HG03460 (cell line): ENCODE measurements around the gene PRR33.
"Not testable (repeated sequence)": the region's sequence is repeated elsewhere in the genome, so short reads cannot be mapped to it uniquely, and the experiment has no call there.

Source experiments
- ATAC-seq: cut with Tn5 transposase; IDR thresholded peaks from one replicate; pipeline ENCODE4 v1.9.1; 2021; ENCODE audit not compliant: unreplicated experiment

Gene PRR33

DNA sequence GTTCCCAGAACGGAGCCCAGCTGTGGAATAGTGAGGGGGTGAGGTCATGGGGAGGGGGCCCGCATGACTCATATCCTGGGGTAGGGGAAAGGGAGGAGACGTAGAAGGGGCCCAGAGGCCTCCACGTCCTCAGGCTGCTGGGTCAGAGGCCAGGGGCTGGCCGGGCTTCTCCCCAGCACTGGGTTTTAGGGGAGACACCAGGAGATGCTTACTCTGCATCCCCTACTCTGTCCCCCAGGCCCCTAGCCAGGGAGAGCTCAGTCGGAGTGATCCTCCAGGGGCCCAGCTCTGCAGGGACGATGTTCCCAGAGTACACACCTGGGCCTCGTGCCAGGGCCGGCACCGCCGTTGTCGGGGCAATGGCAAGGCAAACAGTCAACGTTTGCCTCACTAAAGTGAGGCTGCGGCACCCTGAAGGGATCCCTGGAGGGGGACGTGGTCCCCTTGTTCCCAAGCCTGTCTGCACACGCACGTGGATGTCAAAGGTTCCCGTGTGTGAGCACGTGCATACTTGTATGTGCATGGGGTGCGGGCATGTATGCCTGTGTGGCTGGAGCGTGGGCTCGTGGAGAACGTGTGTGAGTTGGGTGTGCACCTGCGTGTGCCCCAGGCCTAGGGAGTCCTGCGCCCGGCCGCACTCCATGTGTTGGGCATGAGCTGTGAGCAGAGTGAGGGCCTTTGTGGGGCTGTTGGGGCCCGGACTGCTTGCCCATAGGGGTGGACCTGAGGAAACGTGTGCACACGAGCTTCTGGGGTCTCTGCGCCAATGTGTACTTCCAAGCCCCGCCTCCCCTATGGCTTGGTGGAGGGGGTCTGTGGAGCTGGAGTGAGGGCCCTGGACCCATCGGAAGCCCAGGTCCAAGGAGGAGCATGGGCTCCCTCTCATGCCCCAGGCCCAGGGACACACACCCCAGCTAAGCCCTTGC is 14.2 kb downstream of the PRR33 start:
- ATAC-seq: no peak

- no peak for ATAC-seq
Observed at GRCh38 chr11:1876361-1877063, 15.2 kb downstream of the PRR33 start.

GRCh38 chr11:1875851-1876301 is 15.8 kb downstream of the PRR33 start:
- not testable (repeated sequence) for ATAC-seq

DNA sequence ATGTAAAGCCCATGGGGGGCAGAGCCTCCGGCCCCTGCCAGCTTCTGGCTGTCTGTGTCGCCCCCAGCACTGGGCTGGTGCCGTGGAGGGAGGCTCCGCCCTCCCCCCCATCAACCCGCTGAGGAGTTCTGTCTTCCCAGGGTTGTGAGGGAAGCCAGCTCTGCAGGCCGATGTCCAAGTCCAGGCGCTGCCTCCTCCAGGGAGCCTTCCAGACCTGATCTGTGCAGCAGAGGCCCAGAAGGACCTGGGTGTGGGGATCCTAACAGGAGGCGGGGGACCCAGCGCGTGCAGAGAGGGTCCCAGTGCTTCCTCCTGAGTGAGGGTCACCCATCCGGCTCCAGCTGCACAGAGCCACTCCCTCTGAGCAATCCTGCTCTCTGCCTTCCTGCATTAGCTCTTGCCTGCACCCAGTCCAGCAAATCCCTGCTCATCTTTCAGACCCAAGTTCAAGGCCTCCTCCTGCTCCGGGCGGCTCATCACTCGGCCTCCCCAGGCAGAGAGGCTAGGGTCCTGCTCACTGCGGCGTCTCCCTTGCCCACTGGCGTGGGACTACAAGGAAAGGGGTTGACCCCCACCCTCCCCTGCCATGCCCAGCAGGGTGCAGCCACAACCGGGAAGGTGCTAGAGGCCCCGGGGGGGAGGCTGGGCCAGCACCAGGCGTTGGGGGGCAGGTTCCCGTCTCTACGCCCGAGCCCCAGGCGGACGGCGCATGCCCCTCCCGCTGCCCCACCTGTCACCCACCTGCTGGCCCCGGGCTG is 16.4 kb downstream of the PRR33 start:
- ATAC-seq: no peak

- ATAC-seq: not testable (repeated sequence)
Observed at GRCh38 chr11:1874441-1875092, 17.1 kb downstream of the PRR33 start.

DNA sequence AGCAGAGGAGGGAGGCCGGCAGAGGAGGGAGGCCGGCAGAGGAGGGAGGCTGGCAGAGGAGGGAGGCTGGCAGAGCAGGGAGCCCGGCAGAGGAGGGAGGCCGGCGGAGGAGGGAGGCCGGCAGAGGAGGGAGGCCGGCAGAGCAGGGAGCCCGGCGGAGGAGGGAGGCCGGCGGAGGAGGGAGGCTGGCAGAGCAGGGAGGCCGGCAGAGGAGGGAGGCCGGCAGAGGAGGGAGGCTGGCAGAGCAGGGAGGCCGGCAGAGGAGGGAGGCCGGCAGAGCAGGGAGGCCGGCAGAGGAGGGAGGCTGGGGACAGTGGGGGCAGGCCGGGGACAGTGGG is 17.9 kb downstream of the PRR33 start:
- ATAC-seq: not testable (repeated sequence)

DNA sequence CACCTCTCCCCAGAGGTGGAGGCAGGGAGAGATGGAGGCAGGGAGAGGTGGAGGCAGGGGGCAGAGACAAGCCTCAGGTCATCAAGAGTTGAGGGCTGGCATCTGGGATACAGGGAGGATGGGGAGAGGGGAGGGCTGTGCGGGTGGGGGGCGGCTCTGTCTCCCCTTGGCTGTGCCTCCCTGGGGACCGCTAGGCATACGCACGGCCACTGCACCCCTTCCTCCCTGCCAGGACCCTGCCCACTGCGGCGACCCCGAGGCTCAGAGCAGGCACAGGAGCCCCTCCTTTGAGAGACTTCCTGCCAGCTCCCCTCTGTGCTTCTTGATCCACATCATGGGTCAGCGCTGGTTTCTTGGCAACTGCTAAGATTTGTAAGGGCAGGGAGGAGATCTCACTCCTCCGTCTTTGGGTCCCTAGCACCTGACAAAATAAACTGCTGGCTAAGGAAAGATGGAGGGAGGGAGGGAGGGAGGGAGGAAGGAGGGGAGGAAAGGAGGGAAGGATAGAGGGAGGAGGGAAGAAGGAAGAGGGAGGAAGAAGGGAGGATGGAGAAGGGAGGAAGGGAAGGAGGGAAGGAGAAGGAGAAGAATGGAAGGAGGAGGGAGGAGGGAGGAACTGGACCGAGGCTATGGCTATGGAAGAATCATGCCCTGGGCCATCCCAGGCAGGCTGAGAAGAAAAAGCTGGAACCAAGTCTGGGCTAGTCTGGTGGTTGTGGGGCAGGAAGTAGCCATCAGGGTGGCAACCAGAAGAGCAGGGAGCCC is 18.5 kb downstream of the PRR33 start:
- no peak for ATAC-seq

GRCh38 chr11:1872267-1872985 is 19.3 kb downstream of the PRR33 start:
- no peak for ATAC-seq

DNA sequence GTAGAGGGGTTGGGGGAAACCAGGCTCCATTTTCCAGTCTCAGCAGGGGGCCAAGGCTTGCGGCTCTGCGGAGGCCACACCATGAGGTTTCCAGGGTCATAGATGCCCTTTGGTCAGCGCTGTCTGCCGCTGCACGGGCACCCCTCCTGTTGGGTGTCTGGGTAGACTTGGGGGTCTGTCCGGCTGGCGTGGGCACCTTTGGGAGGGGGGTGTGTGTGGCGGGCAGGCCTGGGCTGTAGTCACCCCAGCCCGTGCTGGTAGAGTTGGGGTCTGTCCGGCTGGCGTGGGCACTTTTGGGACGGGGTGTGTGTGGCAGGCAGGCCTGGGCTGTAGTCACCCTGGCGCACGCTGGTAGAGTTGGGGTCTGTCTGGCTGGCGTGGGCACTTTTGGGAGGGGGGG is 20.2 kb downstream of the PRR33 start:
- ATAC-seq: no peak

- no peak for ATAC-seq
Observed at GRCh38 chr11:1870721-1871466, 20.8 kb downstream of the PRR33 start.

- ATAC-seq: no peak
Observed at GRCh38 chr11:1870326-1870696, 21.4 kb downstream of the PRR33 start.

GRCh38 chr11:1869427-1870325 is 22.0 kb downstream of the PRR33 start:
- ATAC-seq: no peak

- ATAC-seq: no peak
Observed at GRCh38 chr11:1868636-1869291, 22.9 kb downstream of the PRR33 start.

DNA sequence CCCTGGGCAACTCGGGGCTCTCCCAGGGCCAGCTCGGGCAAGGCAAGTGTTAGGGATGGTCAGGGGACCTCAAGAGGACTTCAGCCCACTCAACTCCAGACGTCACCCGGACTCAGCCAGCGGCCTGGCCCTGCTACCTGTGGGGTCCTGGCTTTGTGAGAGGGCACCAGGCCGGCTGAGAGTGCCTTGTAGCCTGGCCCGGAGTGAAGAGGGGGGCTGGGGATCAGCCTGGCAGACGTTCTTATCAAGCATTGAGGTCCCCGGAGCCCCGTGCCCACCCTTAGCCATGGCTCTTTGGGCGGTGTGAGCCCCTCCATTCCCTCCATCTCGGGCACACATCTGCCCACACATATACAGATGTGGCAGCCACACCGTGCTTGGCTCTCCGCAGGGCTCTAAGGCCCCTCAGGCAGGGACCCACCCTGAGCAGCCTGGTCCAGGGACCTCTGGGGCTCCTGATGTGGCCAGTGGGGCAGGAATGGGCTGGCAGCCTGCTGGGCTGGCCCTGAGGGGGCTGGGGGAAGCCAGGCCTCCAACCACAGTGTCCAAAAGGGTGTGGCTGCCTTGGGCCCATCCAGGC is 23.5 kb downstream of the PRR33 start:
- no peak for ATAC-seq

DNA sequence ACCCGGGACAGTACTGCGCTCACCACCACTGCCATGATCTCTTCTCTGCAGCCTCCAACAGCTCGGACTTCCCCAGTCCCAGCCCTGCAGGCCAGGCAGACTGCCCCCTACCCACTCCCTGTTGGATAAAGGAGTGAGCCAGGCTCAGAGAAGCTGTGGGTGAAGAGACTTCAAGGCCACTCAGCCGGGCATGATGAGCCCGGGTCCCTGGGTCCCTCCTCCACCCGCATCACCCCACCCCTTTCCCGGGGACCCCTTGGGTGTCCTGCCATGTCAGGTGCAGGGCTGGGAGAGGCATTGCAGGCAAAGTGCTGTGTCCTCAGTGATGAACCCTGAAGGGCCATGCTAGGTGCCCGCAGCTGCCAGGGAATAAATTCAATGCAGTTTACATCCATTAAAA is 24.3 kb downstream of the PRR33 start:
- ATAC-seq: no peak

DNA sequence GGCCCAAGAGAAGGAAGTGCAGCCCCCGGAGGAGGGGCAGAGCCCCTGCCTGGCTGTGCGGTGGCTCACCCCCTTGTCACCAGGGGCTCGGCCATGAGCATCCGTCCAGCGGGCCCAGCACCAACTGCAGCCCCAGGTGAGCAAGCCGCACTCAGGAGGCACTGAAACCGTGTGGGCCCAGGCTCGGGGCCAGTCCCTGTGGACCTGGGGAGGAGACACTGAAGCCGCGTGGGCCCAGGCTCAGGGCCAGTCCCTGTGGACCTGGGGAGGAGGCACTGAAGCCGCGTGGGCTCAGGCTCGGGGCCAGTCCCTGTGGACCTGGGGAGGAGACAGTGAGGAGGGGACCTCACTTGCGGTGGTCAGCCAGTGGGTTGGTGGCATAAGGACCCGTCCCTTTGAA is 24.9 kb downstream of the PRR33 start:
- no peak for ATAC-seq

DNA sequence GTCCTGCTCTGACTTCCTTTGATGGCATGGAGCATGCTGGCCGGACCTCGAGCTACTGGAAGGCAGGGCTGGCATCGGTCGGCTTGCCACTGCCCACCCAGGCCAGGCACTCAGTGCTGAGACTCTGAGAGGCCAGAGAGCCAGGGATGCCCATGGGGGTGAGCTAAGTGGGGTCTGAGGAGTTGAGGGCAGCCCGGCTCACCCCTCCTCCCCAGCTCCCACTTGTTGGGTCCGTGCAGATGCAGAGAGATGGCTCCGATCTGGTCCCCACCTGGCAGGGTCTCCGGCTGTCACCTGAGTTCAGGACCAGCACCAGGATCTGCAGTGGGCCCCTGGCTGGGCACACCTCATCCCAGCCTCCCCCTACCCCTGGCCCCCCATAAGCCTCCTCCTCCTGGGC is 25.5 kb downstream of the PRR33 start:
- no peak for ATAC-seq
